ENCODE results near the gene FGF18.
A peak's percentile ranks its signal among the peaks of the same experiment; 100 is the strongest.

The FGF18 gene

DNA sequence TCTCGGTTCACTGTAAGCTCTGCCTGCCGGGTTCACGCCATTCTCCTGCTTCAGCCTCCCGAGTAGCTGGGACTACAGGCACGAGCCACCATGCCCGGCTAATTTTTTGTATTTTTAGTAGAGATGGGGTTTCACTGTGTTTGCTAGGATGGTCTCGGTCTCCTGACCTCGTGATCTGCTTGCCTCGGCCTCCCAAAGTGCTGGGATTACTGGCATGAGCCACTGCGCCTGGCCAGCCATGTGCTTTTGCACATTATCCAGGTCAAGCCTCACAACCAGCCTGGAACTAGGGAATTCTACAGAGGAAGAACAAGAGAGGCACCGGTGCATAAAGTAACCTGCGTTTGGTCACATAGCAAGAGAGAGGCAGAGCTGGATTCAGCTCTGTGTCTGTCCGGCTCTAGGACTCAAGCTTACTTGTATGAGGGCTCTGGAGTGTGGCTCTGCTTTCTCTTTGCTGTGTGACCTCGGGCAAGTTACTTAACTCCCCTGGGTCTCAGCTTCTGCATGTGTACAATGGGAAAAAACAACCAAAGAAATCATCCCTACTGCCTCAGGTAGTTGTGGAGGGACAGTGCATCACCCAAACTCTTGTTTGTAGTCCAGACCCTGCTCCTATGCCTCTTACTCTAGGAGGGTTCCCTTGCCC is 6.3 kb downstream of the FGF18 start:
- DNase-seq = no peak

DNA sequence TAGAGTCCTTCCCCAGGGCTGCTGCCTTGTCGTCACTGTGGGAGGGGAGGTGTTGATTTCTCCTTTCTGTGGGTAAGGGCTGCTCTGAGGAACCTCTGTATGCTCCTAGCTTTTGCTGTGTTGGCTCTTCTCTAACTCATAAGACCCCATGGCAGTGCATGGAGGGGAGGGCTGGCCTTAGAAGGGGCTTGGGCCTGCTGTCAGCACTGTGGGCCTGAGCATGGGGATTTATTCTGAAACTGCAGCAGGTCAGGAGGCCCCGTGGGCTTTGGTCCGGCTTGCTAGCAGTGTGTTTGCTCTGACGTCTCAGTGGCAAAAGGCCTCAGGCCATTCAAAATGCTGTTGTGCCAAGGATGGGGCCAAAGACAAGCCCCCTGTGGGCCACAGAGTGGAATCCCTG is 6.8 kb downstream of the FGF18 start:
- no peak for DNase-seq

DNA sequence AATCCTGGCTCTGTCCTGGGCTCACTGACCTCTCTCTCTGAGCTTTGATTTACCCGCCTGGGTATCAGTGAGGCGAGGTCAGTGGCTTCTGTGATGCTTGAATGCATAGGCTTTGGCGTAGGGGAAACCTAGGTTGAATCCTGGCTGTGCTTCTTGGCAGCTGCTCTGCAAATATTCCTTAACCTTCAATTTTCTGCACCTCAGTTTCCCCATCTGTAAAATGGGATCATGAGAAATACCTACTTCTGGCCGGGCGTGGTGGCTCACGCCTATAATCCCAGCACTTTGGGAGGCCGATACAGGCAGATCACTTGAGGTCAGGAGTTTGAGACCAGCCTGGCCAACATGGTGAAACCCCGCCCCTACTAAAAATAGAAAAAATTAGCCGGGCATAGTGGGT is 7.2 kb downstream of the FGF18 start:
- no peak for DNase-seq

DNA sequence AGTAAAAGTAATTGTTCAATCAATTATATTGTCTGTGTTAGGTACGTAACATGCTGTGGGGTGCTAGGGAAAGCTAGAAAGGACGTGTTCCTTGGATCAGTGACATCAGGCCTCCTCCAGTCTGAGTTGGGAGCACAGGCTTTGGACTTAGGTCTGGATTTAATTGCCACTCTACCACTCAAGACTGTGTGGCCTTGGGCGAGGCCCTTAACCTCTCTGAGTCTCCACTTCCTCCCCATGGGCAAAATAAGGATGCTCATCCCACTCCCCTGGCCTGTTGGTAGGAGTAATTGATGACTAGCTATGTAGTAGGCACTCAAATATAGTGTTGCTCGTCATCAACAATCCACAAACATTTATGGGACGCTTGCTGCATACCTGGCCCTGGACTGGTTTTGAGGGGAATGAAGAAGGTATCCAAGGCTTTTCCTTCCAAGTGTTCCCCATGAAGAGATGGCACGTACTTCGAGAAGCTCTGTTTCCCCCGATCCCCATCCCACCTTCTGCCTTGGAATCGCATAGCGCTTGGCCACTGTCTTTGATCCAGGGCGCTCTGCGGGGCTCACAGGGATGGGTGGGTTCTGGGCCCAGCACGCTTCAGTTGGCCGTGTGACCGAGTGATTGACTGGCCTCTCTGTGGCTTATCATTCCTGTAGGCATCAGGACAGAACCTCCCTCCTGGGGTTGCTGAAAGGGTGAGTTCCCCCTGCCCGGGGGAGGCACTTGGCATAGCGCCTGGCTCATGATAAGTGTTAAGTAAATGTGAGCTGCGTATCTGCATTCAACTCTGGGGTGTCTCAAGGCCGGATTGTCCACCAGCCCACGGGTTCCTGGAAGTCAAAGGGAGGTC is 8.1 kb downstream of the FGF18 start:
- DNase-seq = peak; percentile 4

DNA sequence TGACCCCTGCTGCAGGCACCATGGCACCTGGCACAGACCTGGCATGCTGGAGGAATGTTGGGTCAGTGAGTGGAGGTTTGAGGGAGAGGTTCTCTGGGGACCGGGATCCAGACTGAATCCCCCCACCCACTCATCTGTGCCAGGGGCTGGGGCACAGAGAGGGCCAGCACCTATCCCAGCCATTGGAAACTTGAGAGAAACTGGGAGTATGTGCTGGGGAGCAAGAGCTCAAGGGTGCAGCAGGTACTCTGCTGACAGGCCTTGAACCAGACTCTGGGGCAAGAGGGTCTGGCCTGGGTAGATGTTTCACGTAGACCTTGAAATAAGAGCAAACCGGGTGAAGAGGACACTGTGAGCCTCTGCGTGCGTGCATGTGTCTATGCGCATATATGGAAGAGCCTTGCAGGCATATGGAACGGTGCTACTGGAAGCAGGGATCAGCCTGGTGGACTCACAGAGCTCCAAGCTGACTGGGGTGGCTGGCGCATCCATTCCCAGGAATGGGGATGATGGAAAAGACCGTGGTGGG is 8.8 kb downstream of the FGF18 start:
- no peak for DNase-seq

DNA sequence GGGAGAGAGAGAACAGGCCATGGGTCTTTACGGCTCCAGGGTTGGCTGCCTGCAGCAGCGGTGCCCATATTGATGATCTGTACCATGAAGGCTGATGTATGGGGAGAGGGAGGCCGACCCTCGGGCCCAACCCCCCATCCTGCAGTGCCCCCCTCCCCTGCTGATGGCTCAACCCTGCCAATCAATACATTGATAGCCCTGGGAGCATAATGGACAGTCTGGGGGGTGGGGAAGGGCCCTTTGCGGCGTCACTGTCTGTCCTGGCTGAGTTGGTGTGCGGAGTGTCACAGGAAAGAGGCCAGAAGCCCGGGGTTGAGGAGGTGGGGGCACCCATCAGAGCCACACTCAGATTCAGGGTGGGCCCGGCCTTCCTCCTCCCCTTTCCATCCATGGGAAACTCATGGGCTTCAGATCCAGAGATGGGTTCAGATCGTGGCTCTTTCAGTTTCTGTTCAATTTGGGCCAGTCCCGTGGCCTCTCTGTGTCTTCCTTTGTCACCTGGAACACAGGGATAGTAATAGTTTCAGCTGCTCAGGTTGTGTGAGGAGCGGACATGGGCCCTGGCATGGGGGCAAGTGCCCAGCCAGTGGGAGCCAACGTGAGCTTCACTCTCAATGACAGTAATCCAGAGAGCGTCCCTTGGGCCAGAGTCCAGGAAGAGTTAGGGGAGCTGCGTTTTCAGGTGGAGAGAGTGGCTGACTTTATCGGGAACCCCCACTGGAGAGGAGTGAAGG is 9.5 kb downstream of the FGF18 start:
- no peak for DNase-seq

DNA sequence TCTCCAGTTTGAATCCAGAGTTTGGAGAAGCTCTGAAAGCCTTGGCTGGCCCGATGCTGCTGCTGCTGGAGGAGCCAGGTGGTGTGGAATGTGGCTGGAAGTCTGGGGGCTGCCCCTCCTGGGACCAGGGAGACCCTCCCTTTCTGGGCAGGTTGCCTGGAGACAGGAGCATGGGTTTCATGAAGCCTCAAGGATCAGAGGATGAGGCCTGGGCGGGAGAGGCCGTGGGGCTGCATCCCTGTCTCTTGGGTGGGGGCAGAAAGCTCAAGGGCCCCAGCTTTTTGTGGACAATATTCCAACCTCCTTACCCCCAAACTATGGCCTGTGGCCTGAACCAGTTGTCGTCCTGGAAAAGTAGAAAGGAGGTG is 10.1 kb downstream of the FGF18 start:
- DNase-seq = no peak

DNA sequence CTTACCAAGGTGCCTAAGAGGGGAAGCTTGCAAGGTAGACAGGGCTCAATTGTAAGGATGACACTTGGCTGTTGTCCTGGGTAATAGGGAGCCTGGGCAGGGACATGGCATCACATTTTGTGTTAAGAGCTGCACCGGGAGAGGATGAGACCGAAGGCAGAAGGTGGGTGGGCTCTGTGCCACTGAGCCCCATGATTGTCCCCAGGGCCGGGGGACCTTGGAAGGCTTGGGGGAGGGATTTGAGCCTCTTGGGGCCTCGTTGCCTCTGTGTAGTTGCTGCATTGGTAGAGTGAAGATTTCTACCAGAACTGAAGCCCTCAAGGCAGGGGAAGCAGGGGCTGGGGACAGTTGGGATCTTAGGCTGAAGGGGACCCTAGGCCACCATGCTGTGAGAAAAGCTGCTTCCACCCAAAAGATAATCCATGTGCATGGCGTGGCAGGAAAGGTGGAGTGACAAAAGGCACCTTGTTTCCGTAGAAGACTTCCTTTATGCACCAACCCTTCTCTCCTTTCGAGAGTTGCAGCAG is 11.9 kb downstream of the FGF18 start:
- DNase-seq = no peak

DNA sequence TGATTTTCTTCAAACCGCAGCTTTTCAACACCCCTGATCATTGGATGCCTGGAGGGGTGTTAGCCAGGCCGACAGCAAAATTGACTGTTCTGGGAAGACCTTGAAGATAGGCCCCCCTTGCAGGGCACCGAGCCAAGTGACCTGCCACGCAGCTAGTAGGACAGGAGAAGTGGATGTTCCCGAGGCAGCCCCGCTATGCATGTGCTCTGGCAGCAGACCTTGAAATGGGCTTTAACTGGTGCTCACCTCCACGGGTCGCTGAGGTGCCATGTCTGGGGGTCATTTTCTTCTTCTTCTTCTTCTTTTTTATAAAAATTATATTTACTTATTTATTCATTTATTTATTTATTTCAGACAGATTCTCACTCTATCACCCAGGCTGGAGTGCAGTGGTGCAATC is 12.6 kb downstream of the FGF18 start:
- no peak for DNase-seq

DNA sequence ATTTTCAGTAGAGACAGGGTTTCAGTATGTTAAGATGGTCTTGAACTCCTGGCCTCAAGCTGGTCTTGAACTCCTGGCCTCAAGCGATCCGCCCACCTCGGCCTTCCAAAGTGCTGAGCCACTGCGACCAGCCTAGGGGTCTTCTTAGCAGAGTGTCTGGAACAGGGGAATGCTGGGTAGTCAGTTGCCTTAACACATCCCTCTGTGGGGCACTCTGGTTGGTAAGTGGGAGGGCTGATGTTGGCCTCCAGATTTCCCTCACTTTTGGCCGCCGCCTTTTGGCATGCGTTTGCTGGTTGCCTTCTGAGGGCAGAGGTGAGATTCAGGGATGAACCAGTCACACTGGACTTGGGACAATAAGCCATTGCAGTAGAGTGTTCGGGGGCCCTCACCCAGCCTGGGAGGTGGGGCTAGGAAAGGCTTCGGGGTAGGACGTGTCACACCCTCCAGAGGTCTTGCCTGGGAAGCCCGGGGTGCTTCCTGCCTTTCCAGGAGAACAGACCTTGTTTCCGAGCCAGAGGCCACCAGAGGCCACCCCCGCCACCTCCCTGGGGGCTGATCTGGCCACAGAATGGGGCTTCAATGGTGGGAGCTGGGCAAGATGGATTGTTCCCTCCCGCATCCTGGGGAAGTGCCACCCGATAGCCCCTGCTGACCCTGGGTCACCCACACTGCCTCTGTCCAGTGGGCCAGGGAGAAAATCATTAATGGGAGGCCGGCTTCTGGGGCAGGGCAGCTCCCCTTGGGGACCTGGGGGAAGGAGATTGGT is 13.3 kb downstream of the FGF18 start:
- DNase-seq = no peak

DNA sequence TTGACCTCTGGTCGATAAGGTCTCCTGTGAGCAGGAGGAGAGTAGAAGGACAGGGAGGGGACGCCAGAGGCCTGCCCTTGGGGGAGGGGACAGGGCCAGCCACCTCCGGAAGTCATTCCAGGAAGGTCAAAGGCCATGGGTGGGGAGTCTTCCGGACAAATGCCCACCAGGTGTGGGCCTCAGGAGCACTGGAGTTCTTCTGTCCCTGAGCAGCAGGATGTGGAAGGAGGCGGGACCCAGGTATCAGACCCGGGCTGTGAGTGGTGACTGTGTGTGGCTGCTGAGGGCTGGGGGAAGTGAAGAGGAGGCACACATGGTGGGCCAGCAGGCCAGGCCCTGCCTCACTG is 13.9 kb downstream of the FGF18 start:
- no peak for DNase-seq

DNA sequence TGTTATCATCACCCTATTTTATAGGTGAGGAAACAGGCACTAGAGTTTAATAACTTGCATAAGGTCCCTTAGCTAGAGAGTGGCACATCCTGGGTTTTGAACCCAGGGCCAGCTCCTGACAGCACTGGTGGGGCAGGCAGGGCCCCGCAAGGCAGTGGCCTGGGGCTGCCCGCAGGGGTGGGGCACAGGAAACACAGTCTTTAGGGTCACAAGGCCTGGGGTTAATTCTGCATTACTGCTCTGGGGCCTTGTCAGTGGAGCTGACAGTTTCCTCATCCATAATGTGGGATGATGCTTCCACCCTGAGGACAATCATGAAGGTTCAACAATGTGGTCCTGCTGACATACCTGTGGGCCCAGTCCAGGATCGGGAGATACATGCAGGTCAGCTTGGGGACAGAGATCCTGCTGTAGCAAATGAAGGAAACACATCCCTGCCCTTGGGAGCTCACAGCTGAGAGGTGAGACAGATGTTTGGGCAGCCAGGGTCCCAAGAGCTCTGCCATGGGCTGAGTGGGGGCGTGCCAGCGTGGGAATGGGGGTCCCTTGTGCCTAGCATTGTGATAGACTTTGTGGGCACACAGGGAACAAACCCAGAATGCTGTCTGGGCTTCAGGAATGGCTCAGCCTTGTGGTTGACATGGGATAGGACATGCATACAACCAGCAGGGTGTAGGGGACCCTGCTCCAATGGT is 14.7 kb downstream of the FGF18 start:
- DNase-seq = no peak

DNA sequence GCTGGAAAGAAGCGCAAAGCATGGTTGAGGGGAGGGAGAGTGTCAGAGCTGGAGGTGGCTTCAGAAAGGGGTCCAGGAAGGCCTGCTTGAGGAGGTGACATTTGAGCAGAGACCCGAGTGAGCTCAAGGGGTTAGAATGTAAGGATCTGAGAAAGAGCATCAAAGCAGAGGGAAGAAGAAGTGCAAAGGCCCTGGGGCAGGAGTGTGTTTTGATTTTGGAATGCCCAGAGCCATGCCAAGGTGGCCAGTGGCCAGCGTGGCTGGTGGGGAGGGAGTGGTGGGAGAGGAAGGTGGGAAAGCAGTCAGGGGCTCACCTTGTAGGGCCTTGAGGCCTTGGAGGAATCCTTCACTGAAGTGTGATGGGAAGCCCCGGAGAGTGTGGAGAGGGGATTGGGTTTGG is 15.4 kb downstream of the FGF18 start:
- no peak for DNase-seq

DNA sequence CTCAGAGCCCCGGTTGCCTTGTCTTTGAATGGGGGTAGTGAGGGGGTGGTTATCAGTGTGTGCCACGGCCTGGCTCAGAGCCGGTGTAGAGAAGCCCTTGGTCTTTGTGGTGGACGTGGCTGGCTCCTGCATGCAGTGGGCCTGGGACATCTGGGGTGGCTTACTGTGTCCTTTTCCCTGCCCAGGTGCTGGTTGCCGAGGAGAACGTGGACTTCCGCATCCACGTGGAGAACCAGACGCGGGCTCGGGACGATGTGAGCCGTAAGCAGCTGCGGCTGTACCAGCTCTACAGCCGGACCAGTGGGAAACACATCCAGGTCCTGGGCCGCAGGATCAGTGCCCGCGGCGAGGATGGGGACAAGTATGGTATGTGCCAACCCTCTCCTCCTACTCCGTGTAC is 16.5 kb downstream of the FGF18 start:
- DNase-seq = no peak

DNA sequence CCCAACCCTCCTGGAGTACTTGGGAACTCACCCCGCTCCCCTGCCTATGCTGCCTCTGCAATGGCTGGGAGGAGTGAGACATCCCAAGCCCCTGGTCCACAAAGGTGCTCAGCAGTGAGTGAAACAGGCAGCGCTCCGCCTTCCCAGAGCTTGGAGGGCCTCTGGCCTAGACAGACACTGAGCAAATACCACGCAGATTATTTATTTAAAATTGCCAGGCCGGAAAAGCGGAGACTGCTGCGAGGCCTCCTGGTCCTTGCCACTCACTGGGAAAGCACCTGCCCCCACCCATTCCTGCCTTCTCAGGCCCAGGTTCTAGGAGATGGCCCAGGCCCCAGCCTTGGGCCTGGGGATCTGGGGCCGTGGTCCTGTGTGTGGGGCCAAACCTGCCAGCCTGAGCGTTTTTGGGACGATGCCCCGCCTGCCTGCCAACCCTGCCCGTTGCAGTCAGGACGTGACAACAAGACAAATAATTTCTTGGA is 17.4 kb downstream of the FGF18 start:
- no peak for DNase-seq

DNA sequence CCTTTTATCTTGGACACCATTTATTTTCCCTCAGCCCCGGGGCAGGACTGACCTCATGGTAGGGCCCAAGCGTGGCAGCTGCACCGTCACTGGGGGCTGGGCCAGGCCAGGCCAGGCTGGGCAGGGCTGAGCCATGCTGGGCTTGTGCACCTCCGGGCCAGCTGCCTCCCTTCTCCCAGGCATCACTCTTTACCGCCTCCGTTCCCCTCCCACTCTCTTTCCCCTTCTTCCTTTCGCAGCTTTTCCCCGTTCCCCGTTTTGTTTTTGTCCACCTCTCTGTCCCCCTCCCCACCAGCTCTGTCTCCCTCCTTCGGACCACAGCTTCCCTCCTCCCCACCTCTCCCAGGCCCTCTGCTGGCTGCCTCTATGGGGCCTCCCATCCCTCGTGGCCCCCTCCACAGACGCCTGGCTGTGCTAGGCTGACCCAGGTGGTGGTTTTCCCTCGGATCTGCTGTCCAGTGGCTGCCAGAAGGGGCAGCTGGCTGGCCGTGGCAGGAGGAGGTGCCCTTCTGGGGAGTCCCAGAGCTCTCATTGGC is 17.9 kb downstream of the FGF18 start:
- no peak for DNase-seq

DNA sequence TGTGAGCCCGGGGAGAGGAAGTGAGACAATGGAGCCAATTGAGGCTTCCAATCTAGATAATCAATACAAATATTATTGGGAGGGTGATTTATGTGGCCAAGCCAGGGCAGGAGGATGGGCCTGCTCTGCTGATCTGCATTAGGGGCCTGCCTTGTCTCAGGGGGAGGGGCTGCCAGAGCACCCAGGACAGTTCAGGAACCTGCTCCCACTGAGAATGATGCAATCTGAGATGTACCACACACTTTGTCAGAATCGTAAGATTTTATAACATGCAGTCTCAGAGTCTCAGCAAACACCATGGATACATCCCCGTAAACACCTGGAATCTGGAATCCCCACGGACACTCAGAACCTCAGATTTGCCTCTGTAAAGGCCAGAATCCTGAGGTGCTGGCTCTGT is 19.3 kb downstream of the FGF18 start:
- DNase-seq = no peak

DNA sequence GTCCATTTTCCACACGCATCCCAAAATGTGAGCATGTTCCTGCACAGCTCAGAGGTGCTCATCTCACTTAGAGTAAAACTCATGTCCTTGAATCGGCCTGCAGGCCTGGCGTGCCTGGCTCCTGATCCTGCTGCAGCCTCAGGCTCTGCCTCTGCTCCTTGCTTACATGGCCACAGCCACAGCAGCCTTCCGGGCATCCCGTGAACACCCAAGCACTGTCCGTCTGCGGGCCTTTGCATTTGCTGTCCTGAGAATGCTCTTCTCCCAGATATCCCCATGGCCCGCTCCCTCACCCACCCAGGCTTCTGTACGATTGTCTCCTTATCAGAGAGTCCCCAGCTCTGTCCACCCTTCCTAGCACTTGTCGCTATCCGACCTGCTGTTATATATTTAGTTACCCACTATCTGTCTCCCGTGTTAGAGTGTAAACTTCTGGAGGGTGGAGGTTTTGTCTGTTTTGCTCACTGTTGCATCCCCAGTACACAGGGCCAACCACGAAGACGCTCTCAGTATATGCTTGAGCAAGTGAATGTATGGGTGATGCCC is 21.9 kb downstream of the FGF18 start:
- no peak for DNase-seq

DNA sequence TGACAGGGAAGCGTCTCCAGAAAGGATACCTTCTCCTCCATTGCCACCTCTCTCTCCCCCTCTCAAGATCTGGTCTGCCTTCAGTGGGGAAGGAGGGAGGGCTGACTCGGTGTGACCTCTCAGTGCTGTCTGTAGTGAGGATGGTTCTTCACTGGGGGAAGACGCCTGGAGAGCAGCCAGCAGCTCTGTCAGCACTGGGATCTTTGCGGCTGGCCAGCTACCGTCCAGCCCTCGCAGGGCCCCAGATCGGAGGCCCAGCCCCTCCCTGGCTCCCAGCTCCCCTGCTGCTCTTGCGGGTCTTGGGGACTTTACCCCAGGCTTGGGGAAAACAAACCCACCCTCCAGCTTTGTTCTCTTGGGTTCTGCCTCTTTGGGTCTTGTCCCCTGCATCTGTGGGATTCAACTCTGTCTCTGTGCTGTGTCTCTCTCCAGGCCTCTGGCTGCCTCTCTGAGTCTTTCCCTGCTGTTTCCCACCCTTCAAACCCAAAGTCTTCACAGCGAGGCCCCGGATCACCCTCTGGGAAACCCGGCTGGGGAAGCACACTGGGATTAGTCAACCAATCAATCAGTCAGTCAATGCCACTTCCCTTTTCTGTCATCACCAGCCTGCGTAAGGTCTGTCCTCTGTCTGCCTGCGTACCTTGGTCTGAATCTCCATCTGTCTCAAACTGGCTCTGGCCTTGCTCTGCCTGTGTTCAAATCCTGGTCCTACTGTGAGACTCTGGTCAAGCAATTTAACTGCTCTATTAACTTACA is 23.0 kb downstream of the FGF18 start:
- DNase-seq = no peak

DNA sequence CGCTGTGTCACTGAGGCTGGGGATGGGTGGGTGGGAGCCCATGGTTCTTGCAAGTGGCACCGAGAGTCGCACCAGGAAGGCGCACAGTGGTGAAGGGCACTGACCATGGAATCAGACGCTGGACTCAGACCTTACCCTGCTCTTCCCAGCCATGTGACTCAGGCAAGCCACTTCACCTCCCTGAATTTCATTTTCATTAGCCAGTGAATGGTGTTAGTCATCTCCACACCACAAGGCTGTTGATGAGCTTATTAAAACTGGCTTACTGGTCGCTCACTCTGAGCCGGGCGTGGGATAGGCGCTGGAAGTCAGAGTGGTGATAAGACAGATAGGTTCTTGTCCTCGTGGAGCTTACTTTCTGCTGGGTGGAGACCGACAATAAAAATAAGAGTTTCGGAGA is 25.1 kb downstream of the FGF18 start:
- no peak for DNase-seq

Data from activated CD4-positive, CD25-positive, alpha-beta regulatory T cell treated with anti-CD3 and anti-CD28 coated beads, Interleukin-2, amount 50 U/mL, for 72 hours (primary cell).